SK-N-SH (cell line): Measurements from ENCODE around the gene USO1. TPM values are rescaled to one million over a fixed set of nuclear protein-coding genes. Genes with fewer than 3 reads are reported as not detected.

Experiments
- CTCF ChIA-PET: fragments of 300-600, 350-600 bp; formaldehyde crosslinking; extraction: SDS; loops from one replicate; lab custom pipeline; 2021; lab: Yijun Ruan, JAX
- POLR2A ChIA-PET: fragments of 350-600 bp; sonication (Branson Sonifier 250); formaldehyde crosslinking; extraction: SDS; loops from one replicate; lab custom pipeline; 2020; ENCODE audit warnings: antibody characterized with exemption, inconsistent platforms; lab: Yijun Ruan, JAX
- DNase-seq: peaks from one replicate; pipeline ENCODE4 v3.0.0; 2012
- H2AFZ ChIP-seq: fragments of 200-600 bp; sonication (generic); 2 replicates; pipeline ENCODE4 v1.8.1; 2016; ENCODE audit warnings: antibody characterized with exemption, mild to moderate bottlenecking, low read depth
- H3F3A ChIP-seq: fragments of 200-600 bp; sonication (generic); replicated peaks from 2 replicates; pipeline ENCODE3; 2016; ENCODE audit warnings: antibody characterized with exemption, mild to moderate bottlenecking; ENCODE audit not compliant: insufficient read depth
- H3K27ac ChIP-seq, 2 experiments: fragments of 200-500 bp in 1 of 2; fragments of 200-600 bp in 1 of 2; sonication (Bioruptor generic) in 1 of 2; sonication (generic), shearing (Covaris generic) in 1 of 2; 2 replicates each; pipeline versions ENCODE4 v1.5.1 to v1.6.1; 2014 to 2016; ENCODE audit warnings: low read depth in 2 of 2, inconsistent platforms in 1 of 2, low read length in 1 of 2, mild to moderate bottlenecking in 1 of 2, mixed read lengths in 1 of 2
- H3K27me3 ChIP-seq: fragments of 200-600 bp; sonication (generic), shearing (Covaris generic); 2 replicates; pipeline ENCODE4 v1.6.1; 2016; ENCODE audit warnings: mixed run types; ENCODE audit not compliant: insufficient read depth
- H3K36me3 ChIP-seq, 2 experiments: fragments of 200-500 bp in 1 of 2; fragments of 200-600 bp in 1 of 2; sonication (Bioruptor generic) in 1 of 2; sonication (generic) in 1 of 2; replicated peaks in 1 of 2; 2 replicates each; pipeline versions ENCODE3 to v1.5.1; 2014 to 2016; ENCODE audit warnings: low read length in 1 of 2, mild to moderate bottlenecking in 1 of 2; ENCODE audit not compliant: insufficient read depth in 2 of 2, control insufficient read depth in 1 of 2
- H3K4me1 ChIP-seq, 2 experiments: fragments of 200-500 bp in 1 of 2; fragments of 200-600 bp in 1 of 2; sonication (Bioruptor generic) in 1 of 2; sonication (generic), shearing (Covaris generic) in 1 of 2; 2 replicates each; pipeline versions ENCODE4 v1.5.1 to v1.6.1; 2014 to 2016; ENCODE audit warnings: low read depth in 1 of 2, low read length in 1 of 2, mixed run types in 1 of 2; ENCODE audit not compliant: insufficient read depth in 2 of 2, control insufficient read depth in 1 of 2
- H3K4me2 ChIP-seq: fragments of 200-600 bp; sonication (generic), shearing (Covaris generic); 2 replicates; pipeline ENCODE4 v1.6.1; 2017; ENCODE audit warnings: mixed run types
- H3K4me3 ChIP-seq, 2 experiments: fragments of 200-500 bp in 1 of 2; fragments of 200-600 bp in 1 of 2; sonication (Bioruptor generic) in 1 of 2; sonication (generic), shearing (Covaris generic) in 1 of 2; 2 replicates each; pipeline versions ENCODE4 v1.5.1 to v1.8.1; 2014 to 2016; ENCODE audit warnings: low read depth in 2 of 2, inconsistent platforms in 1 of 2, low read length in 1 of 2, mild to moderate bottlenecking in 1 of 2, mixed read lengths in 1 of 2, moderate library complexity in 1 of 2
- H3K79me2 ChIP-seq: fragments of 200-600 bp; sonication (generic); 2 replicates; pipeline ENCODE4 v1.8.1; 2017; ENCODE audit warnings: mild to moderate bottlenecking; ENCODE audit not compliant: insufficient read depth
- H3K9ac ChIP-seq: fragments of 200-600 bp; sonication (generic); 2 replicates; pipeline ENCODE4 v1.6.1; 2017; ENCODE audit warnings: mixed run types
- H3K9me2 ChIP-seq: fragments of 200-600 bp; sonication (generic); 2 replicates; pipeline ENCODE4 v1.6.1; 2017; ENCODE audit warnings: mixed run types
- H3K9me3 ChIP-seq: fragments of 200-600 bp; sonication (generic); 2 replicates; pipeline ENCODE4 v1.6.1; 2017; ENCODE audit warnings: mixed run types, mild to moderate bottlenecking, moderate library complexity
- H4K20me1 ChIP-seq: fragments of 200-600 bp; sonication (generic); 2 replicates; pipeline ENCODE4 v1.6.1; 2017; ENCODE audit warnings: mild to moderate bottlenecking, mixed run types; ENCODE audit not compliant: insufficient read depth
- EZH2phosphoT487 ChIP-seq: fragments of 200-600 bp; sonication (generic); IDR thresholded peaks from 2 replicates; pipeline ENCODE4 v1.6.1; 2017; ENCODE audit warnings: low read depth, mixed run types, mild to moderate bottlenecking, antibody characterized with exemption, moderate library complexity, borderline replicate concordance
- FOSL2 ChIP-seq: IDR thresholded peaks from 2 replicates; pipeline ENCODE4 v1.4.0; 2012; ENCODE audit warnings: low read depth, mild to moderate bottlenecking, moderate library complexity, borderline replicate concordance
- GABPA ChIP-seq: IDR thresholded peaks from 2 replicates; pipeline ENCODE4 v1.4.0; 2012; ENCODE audit warnings: low read depth, mild to moderate bottlenecking
- GATA2 ChIP-seq: sonication (generic); formaldehyde crosslinking; IDR thresholded peaks from 2 replicates; pipeline ENCODE4 v1.5.0; 2020; ENCODE audit warnings: mild to moderate bottlenecking, missing genetic modification reagents
- JUND ChIP-seq: IDR thresholded peaks from 2 replicates; pipeline ENCODE4 v1.4.0; 2012
- MAX ChIP-seq: IDR thresholded peaks from 2 replicates; pipeline ENCODE4 v1.4.0; 2012; ENCODE audit warnings: low read depth
- MEF2A ChIP-seq: IDR thresholded peaks from 2 replicates; pipeline ENCODE4 v1.4.0; 2012; ENCODE audit warnings: low read depth, borderline replicate concordance
- MXI1 ChIP-seq: IDR thresholded peaks from 2 replicates; pipeline ENCODE4 v1.6.1; 2012; ENCODE audit warnings: mild to moderate bottlenecking, low read depth, low read length, improper control_type of control experiment
- NFIC ChIP-seq: IDR thresholded peaks from 2 replicates; pipeline ENCODE4 v1.4.0; 2012; ENCODE audit warnings: borderline replicate concordance
- PBX3 ChIP-seq: IDR thresholded peaks from 2 replicates; pipeline ENCODE4; 2012
- POLR2AphosphoS5 ChIP-seq: IDR thresholded peaks from 2 replicates; pipeline ENCODE4 v1.6.1; 2012; ENCODE audit warnings: low read depth, low read length
- RCOR1 ChIP-seq: fragments of 150-350 bp; IDR thresholded peaks from 2 replicates; pipeline ENCODE4 v1.6.1; 2017; ENCODE audit warnings: antibody characterized with exemption, low read length
- REST ChIP-seq: IDR thresholded peaks from 2 replicates; pipeline ENCODE4 v1.6.1; 2012; ENCODE audit warnings: mild to moderate bottlenecking, low read depth, low read length, moderate library complexity
- RFX5 ChIP-seq: IDR thresholded peaks from 2 replicates; pipeline ENCODE4 v1.6.1; 2012; ENCODE audit warnings: mild to moderate bottlenecking, improper control_type of control experiment, low read length
- RXRA ChIP-seq: IDR thresholded peaks from 2 replicates; pipeline ENCODE4 v1.4.0; 2012; ENCODE audit warnings: low read depth, mild to moderate bottlenecking, borderline replicate concordance
- SIN3A ChIP-seq: IDR thresholded peaks from 2 replicates; pipeline ENCODE4 v1.6.1; 2012; ENCODE audit warnings: low read depth, mild to moderate bottlenecking, low read length, moderate library complexity, borderline replicate concordance
- TAF1 ChIP-seq: IDR thresholded peaks from 2 replicates; pipeline ENCODE4 v1.6.1; 2012; ENCODE audit warnings: low read depth, mild to moderate bottlenecking, low read length, moderate library complexity, borderline replicate concordance
- USF2 ChIP-seq: fragments of 150-350 bp; IDR thresholded peaks from 2 replicates; pipeline ENCODE4 v1.6.1; 2017; ENCODE audit warnings: antibody characterized with exemption, low read length, low read depth, borderline replicate concordance
- YY1 ChIP-seq: IDR thresholded peaks from 2 replicates; pipeline ENCODE4 v1.4.0; 2012; ENCODE audit warnings: low read depth, mild to moderate bottlenecking
- ZBTB33 ChIP-seq: IDR thresholded peaks from 2 replicates; pipeline ENCODE4 v1.4.0; 2012; ENCODE audit warnings: low read depth, borderline replicate concordance
- WGBS: methylation state at CpG from one replicate; pipeline ENCODE4 v1.1.6; 2017; ENCODE audit warnings: low lambda C conversion rate; 5-methylcytosine and 5-hydroxymethylcytosine counted together
- polyA plus RNA-seq, 3 experiments: library from polyadenylated mRNA; depleted of rRNA; stranded (reverse); fragments of >200 nt; gene quantifications; 2 replicates each; pipeline ENCODE4 v1.2.3, GENCODE V29; 2012

The USO1 gene
- polyA plus RNA-seq, 1 of the 3 experiments (the other 2 are of a cell fraction): 25.6 TPM

GRCh38 chr4:75771607-75772006, 47.2 kb downstream of the USO1 start:
- no peak overlapping the region for H3K4me3 ChIP-seq
- no peak for DNase-seq
- POLR2A ChIA-PET: no interaction called here
- H3K4me1 ChIP-seq: no peaks in the 10 kb centered on the region; a peak in 2 of 4 replicates
- H3K4me2 ChIP-seq: no peak overlapping the region
- no peak overlapping the region for H2AFZ ChIP-seq
- no peak overlapping the region for H3K9ac ChIP-seq
- peaks cover 20% of the 10 kb centered on the region for H3F3A ChIP-seq
- H3K9me3 ChIP-seq: no peaks in the 10 kb centered on the region
- TF ChIP-seq REST: no peak
- TF ChIP-seq RCOR1: no peak
- TF ChIP-seq NFIC: no peak
- TF ChIP-seq ZBTB33: no peak
- TF ChIP-seq MEF2A: no peak
- no peak for TF ChIP-seq GABPA
- no peak for TF ChIP-seq PBX3
- no peak for TF ChIP-seq RFX5
- no peak for TF ChIP-seq YY1
- no peak for TF ChIP-seq GATA2 (CRISPR knock-in tag)
- no peak for TF ChIP-seq FOSL2
- TF ChIP-seq POLR2AphosphoS5: no peak
- no peak for TF ChIP-seq JUND
- no peak for TF ChIP-seq USF2
- no peak for TF ChIP-seq TAF1
- TF ChIP-seq SIN3A: no peak
- no peak for TF ChIP-seq MAX
- no peak for TF ChIP-seq EZH2phosphoT487
- no peak for TF ChIP-seq MXI1
- no peak for TF ChIP-seq RXRA
- CTCF ChIA-PET: interaction anchor here (1.1 kb wide), 1 partner anchor 12 kb away, joined by 3 read pairs; no protein-coding TSS in a partner anchor
- H3K27me3 ChIP-seq: no peaks in the 10 kb centered on the region
- 0 out of 2 replicates have a peak, but pooled peaks cover 3% of the 10 kb centered on the region for H3K79me2 ChIP-seq
- H3K36me3 ChIP-seq: peaks cover 54 to 73% of the 10 kb centered on the region in 2 experiments
- WGBS: 2% methylated on average over 1 of the region's 1 CpG
- no peaks in the 10 kb centered on the region for H4K20me1 ChIP-seq
- no peak overlapping the region for H3K27ac ChIP-seq
- no peaks in the 10 kb centered on the region for H3K9me2 ChIP-seq
